HepG2 (cell line): ENCODE data around the gene GSDMA. TPM values are rescaled to one million over a fixed set of nuclear protein-coding genes. Genes with fewer than 3 reads are reported as not detected.
A peak's percentile ranks its signal among the peaks of the same experiment; 100 is the strongest.

Experiments used
- GATAD2A ChIP-seq: IDR thresholded peaks from 2 replicates; pipeline ENCODE4 v1.6.1; 2016
- MIER3 ChIP-seq: IDR thresholded peaks from 2 replicates; pipeline ENCODE4 v1.6.1; 2016; ENCODE audit warnings: missing compliant biosample characterization, borderline replicate concordance
- MYC ChIP-seq: sonication (generic); formaldehyde crosslinking; IDR thresholded peaks from 2 replicates; pipeline ENCODE4 v1.9.0; 2021; ENCODE audit warnings: missing genetic modification reagents, borderline replicate concordance
- RELA ChIP-seq: sonication (generic); formaldehyde crosslinking; IDR thresholded peaks from 2 replicates; pipeline ENCODE4 v1.4.0; 2020; ENCODE audit warnings: missing genetic modification reagents
- SOX13 ChIP-seq, 3 experiments: fragments of 450-650 bp in 1 of 3; sonication (generic) in 1 of 3; formaldehyde crosslinking in 1 of 3; IDR thresholded peaks in 2 of 3; conservative IDR thresholded peaks in 1 of 3; 2 replicates each; pipeline versions ENCODE4 v1.5.0 to v1.6.1; 2016 to 2020; ENCODE audit warnings: antibody characterized with exemption in 1 of 3, mild to moderate bottlenecking in 1 of 3, missing compliant biosample characterization in 1 of 3, missing genetic modification reagents in 1 of 3, moderate library complexity in 1 of 3
- U2AF2 ChIP-seq: fragments of 200-400 bp; formaldehyde crosslinking; IDR thresholded peaks from 2 replicates; pipeline ENCODE4 v1.6.1; 2017; ENCODE audit warnings: low read depth, mild to moderate bottlenecking, low read length
- XRCC5 ChIP-seq: fragments of 200-400 bp; formaldehyde crosslinking; optimal IDR thresholded peaks from 2 replicates; pipeline ENCODE3; 2017; ENCODE audit warnings: mild to moderate bottlenecking, low read length
- polyA plus RNA-seq, 8 experiments: library from polyadenylated mRNA; depleted of rRNA in 3 of 8; stranded (reverse) in 7 of 8; unstranded in 1 of 8; fragments of >200 nt; fragmentation: Illumina TruSeq in 4 of 8; extraction: Trizol in 4 of 8; gene quantifications; 2 replicates each; pipeline versions ENCODE4 v1.2.1 to v1.2.3, GENCODE V29; 2011 to 2016; ENCODE audit warnings: low read depth in 4 of 8, missing spikeins in 1 of 8, mixed read lengths in 1 of 8; ENCODE audit not compliant: insufficient read depth in 1 of 8
- total RNA-seq, 5 experiments: library from RNA; depleted of rRNA; stranded (reverse); fragments of >200 nt; fragmentation: Illumina TruSeq; extraction: Trizol; gene quantifications; 2 replicates each; pipeline ENCODE4 v1.2.3, GENCODE V29; 2016; ENCODE audit warnings: low read depth in 1 of 5
- TF ChIP-seq, protein P1 (sequence below): sonication (generic); formaldehyde crosslinking; IDR thresholded peaks from 2 replicates; pipeline ENCODE4 v1.4.0; 2020; ENCODE audit warnings: mild to moderate bottlenecking, low read depth, missing genetic modification reagents
- TF ChIP-seq, protein P2 (sequence below): sonication (generic); formaldehyde crosslinking; IDR thresholded peaks from 2 replicates; pipeline ENCODE4 v1.9.0; 2022; ENCODE audit warnings: missing genetic modification reagents, mild to moderate bottlenecking, borderline replicate concordance
- TF ChIP-seq, protein P3 (sequence below): IDR thresholded peaks from 2 replicates; pipeline ENCODE4 v1.6.1; 2016; ENCODE audit warnings: missing compliant biosample characterization, missing genetic modification reagents, borderline replicate concordance
- TF ChIP-seq, protein P4 (sequence below), 2 experiments: fragments of 450-650 bp in 1 of 2; sonication (generic) in 1 of 2; formaldehyde crosslinking in 1 of 2; IDR thresholded peaks; 2 replicates each; pipeline versions ENCODE4 v1.6.1 to v1.8.0; 2016 to 2022; ENCODE audit warnings: antibody characterized with exemption in 1 of 2, mild to moderate bottlenecking in 1 of 2, missing genetic modification reagents in 1 of 2

Gene GSDMA
- total and polyA plus RNA-seq, 2 of the 13 experiments (the other 11 are each of a cell fraction or from before 2014, with no cell fraction given): not detected

DNA sequence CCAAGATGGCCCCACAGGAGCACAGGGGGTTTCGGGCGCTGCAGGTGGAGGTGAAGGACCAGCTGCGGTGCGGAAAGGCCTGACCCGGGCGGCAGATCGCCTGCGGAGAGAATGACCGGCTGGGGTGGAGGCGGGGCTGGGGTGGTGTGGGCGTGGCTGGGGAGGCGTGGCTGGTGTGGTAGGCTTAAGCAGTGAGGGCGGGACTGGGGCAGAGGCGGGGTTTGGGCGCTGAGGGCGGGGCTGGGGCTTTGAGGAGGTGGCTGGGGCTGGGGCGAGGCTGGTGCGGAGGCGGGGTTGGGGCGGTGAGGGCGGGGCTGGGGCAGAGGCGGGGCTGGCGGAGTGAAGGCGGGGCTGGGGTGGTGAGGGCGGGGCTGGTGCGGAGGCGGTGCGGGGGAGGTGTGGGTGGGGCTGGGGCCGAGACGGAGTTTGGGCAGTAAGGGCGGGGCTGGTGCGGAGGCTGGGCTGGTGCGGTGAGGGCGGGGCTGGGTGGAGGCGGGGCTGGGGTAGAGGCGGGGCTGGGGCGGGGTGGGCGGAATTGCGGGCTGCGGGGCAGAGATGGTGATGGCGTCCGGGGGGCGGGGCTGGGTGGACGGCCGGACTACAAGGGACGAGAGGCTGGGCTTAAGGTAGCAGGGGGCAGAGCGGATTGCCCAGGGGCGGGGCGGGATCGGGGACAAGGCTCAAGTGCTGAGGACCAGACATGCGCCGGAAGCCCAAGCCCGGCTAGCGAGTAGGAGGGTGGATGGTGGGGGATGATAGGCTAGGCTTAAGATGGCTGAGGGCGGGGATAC, 9.9 kb upstream of the GSDMA start (continued):
- TF ChIP-seq RELA (CRISPR knock-in tag) (no peak), U2AF2 (no peak), GATAD2A (CRISPR knock-in tag) (no peak; the same call in 1 of the 2 replicates), MIER3 (CRISPR knock-in tag) (no peak), XRCC5 (peak; percentile 58), SOX13 (IDR thresholded peaks at IDR 0.05) (no peak), SOX13 (CRISPR knock-in tag; conservative IDR thresholded peaks at IDR 0.05 in 1 of 2, IDR thresholded peaks at IDR 0.05 in 1 of 2) (no peak), MYC (CRISPR knock-in tag) (no peak; the same call in 1 of the 2 replicates)
- TF ChIP-seq, protein P1, sequence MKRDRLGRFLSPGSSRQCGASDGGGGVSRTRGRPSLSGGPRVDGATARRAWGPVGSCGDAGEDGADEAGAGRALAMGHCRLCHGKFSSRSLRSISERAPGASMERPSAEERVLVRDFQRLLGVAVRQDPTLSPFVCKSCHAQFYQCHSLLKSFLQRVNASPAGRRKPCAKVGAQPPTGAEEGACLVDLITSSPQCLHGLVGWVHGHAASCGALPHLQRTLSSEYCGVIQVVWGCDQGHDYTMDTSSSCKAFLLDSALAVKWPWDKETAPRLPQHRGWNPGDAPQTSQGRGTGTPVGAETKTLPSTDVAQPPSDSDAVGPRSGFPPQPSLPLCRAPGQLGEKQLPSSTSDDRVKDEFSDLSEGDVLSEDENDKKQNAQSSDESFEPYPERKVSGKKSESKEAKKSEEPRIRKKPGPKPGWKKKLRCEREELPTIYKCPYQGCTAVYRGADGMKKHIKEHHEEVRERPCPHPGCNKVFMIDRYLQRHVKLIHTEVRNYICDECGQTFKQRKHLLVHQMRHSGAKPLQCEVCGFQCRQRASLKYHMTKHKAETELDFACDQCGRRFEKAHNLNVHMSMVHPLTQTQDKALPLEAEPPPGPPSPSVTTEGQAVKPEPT (CRISPR knock-in tag): no peak; the same call in 1 of the 2 replicates
- TF ChIP-seq, protein P2, sequence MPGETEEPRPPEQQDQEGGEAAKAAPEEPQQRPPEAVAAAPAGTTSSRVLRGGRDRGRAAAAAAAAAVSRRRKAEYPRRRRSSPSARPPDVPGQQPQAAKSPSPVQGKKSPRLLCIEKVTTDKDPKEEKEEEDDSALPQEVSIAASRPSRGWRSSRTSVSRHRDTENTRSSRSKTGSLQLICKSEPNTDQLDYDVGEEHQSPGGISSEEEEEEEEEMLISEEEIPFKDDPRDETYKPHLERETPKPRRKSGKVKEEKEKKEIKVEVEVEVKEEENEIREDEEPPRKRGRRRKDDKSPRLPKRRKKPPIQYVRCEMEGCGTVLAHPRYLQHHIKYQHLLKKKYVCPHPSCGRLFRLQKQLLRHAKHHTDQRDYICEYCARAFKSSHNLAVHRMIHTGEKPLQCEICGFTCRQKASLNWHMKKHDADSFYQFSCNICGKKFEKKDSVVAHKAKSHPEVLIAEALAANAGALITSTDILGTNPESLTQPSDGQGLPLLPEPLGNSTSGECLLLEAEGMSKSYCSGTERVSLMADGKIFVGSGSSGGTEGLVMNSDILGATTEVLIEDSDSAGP (CRISPR knock-in tag): no peak
- TF ChIP-seq, protein P3, sequence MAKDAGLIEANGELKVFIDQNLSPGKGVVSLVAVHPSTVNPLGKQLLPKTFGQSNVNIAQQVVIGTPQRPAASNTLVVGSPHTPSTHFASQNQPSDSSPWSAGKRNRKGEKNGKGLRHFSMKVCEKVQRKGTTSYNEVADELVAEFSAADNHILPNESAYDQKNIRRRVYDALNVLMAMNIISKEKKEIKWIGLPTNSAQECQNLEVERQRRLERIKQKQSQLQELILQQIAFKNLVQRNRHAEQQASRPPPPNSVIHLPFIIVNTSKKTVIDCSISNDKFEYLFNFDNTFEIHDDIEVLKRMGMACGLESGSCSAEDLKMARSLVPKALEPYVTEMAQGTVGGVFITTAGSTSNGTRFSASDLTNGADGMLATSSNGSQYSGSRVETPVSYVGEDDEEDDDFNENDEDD: no peak
- TF ChIP-seq, protein P4, sequence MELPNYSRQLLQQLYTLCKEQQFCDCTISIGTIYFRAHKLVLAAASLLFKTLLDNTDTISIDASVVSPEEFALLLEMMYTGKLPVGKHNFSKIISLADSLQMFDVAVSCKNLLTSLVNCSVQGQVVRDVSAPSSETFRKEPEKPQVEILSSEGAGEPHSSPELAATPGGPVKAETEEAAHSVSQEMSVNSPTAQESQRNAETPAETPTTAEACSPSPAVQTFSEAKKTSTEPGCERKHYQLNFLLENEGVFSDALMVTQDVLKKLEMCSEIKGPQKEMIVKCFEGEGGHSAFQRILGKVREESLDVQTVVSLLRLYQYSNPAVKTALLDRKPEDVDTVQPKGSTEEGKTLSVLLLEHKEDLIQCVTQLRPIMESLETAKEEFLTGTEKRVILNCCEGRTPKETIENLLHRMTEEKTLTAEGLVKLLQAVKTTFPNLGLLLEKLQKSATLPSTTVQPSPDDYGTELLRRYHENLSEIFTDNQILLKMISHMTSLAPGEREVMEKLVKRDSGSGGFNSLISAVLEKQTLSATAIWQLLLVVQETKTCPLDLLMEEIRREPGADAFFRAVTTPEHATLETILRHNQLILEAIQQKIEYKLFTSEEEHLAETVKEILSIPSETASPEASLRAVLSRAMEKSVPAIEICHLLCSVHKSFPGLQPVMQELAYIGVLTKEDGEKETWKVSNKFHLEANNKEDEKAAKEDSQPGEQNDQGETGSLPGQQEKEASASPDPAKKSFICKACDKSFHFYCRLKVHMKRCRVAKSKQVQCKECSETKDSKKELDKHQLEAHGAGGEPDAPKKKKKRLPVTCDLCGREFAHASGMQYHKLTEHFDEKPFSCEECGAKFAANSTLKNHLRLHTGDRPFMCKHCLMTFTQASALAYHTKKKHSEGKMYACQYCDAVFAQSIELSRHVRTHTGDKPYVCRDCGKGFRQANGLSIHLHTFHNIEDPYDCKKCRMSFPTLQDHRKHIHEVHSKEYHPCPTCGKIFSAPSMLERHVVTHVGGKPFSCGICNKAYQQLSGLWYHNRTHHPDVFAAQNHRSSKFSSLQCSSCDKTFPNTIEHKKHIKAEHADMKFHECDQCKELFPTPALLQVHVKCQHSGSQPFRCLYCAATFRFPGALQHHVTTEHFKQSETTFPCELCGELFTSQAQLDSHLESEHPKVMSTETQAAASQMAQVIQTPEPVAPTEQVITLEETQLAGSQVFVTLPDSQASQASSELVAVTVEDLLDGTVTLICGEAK (IDR thresholded peaks at IDR 0.05): no peak
- TF ChIP-seq, protein P4 (CRISPR knock-in tag; IDR thresholded peaks at IDR 0.05): no peak
